ENCODE data around the gene SLC6A5.

DNA sequence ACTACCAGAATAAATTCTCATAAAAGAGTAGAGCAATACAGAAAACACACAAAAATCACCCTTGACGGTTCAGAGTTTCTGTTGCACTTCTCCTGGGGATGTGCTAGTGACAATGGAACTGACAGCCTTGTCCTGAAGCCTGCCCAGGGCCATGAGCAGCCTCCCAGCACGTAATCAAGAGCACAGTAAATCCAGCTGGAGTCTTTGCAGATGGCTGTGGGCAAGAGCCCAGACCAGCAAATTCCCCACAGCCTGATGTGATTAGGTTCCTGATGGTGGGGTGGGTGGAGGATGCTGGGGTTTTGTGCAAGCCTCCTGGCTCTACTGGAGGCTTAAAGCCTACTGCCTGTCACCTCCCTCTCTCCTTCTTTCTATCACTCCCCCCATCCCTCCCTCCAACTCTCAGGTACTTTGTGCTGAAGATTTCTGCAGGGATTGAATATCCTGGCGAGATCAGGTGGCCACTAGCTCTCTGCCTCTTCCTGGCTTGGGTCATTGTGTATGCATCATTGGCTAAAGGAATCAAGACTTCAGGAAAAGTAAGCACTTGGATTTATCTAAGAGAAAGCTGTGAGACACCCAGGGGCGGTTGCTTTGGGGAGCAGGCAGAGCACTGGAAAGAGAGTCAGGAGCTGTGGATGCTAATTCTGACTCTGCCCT is 18.1 kb downstream of the SLC6A5 start:
- no peak for TF ChIP-seq ZNF622 (IDR thresholded peaks at IDR 0.05)
- TF ChIP-seq RAD51 (IDR thresholded peaks at IDR 0.05): no peak
- TF ChIP-seq POLR2AphosphoS5 (IDR thresholded peaks at IDR 0.05; ENCODE audit: low read length): no peak
- no peak for TF ChIP-seq ZZZ3 (IDR thresholded peaks at IDR 0.05; ENCODE audit: control insufficient read depth, insufficient read length, low read depth)
- no peak for TF ChIP-seq KAT2A (conservative IDR thresholded peaks at IDR 0.05; ENCODE audit: control insufficient read depth, low read depth, low read length)
- TF ChIP-seq POLR2A (IDR thresholded peaks at IDR 0.05; ENCODE audit: low read depth, low read length): no peak
- TF ChIP-seq SUZ12 (IDR thresholded peaks at IDR 0.05; ENCODE audit: unreplicated experiment): no peak
- TF ChIP-seq, protein P1, sequence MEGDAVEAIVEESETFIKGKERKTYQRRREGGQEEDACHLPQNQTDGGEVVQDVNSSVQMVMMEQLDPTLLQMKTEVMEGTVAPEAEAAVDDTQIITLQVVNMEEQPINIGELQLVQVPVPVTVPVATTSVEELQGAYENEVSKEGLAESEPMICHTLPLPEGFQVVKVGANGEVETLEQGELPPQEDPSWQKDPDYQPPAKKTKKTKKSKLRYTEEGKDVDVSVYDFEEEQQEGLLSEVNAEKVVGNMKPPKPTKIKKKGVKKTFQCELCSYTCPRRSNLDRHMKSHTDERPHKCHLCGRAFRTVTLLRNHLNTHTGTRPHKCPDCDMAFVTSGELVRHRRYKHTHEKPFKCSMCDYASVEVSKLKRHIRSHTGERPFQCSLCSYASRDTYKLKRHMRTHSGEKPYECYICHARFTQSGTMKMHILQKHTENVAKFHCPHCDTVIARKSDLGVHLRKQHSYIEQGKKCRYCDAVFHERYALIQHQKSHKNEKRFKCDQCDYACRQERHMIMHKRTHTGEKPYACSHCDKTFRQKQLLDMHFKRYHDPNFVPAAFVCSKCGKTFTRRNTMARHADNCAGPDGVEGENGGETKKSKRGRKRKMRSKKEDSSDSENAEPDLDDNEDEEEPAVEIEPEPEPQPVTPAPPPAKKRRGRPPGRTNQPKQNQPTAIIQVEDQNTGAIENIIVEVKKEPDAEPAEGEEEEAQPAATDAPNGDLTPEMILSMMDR (IDR thresholded peaks at IDR 0.05 in 2 of 3, conservative IDR thresholded peaks at IDR 0.05 in 1 of 3; ENCODE audit: control insufficient read depth in 2 of 3, extremely low read depth in 1 of 3, insufficient read depth in 1 of 3, low read depth in 3 of 3, low read length in 3 of 3): no peak
- TF ChIP-seq ZNF207 (IDR thresholded peaks at IDR 0.05; ENCODE audit: borderline replicate concordance): no peak
- no peak for TF ChIP-seq FOXK2 (IDR thresholded peaks at IDR 0.05)

Data from GM12878 (cell line).